ENCODE results near the gene EIF2S3. TPM values are rescaled to one million over a fixed set of nuclear protein-coding genes. Genes with fewer than 3 reads are reported as not detected.

EIF2S3 gene
- total RNA-seq, 1 experiment from 2014 or later, result 350 TPM

DNA sequence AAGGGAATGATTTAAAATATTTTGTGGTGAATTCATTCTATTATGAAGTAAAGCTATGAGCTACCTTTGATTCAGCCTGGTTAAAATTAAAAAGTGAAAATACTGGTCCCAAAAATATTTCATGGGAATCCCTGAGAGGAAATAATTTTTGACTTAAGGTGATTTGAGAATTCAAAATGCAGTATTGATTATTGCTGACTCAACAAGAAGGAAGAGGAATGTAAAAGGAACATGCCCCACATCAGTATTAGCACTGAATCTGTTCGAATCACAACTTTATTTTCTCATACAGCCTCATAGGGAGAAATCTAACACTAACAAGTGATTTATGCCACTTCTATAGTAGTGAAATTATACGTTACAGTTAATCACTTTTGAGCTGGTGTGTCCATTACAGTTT, 27.7 kb downstream of the EIF2S3 start:
- H3K27me3 ChIP-seq, result no peaks in the 10 kb centered on the region
- no peak overlapping the region for H3K4me3 ChIP-seq
- no peak for DNase-seq
- H3K9me3 ChIP-seq (replicated peaks), result no peaks in the 10 kb centered on the region
- 0 out of 2 replicates have a peak, but pooled peaks cover 7% of the 10 kb centered on the region for H3K4me1 ChIP-seq
- no peak overlapping the region for H3K27ac ChIP-seq
- peaks cover 2% of the 10 kb centered on the region; the same call in 1 of the 2 replicates for H3K36me3 ChIP-seq

DNA sequence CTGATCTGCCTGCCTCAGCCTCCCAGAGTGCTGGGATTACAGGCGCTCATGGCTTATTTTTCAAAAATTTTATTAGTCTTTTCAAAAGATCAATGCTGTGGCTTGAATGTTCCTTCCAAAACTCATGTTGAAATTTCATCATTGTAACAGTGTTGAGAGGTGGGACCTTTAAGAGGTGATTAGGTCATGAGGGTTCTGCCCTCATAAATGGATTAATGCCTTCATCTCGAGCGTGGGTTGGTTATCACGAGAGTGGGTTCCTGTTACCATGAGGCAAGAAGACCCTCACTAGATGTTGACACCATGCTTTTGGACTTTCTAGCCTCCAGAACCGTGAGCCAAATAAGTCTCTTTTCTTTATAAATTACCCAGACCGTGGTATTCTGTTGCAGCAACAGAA, 30.3 kb downstream of the EIF2S3 start:
- no peaks in the 10 kb centered on the region for H3K36me3 ChIP-seq
- no peaks in the 10 kb centered on the region for H3K27me3 ChIP-seq
- H3K9me3 ChIP-seq (replicated peaks), result no peaks in the 10 kb centered on the region
- H3K4me1 ChIP-seq, result 0 out of 2 replicates have a peak, but pooled peaks cover 7% of the 10 kb centered on the region
- H3K27ac ChIP-seq, result no peak overlapping the region
- DNase-seq, result no peak
- no peak overlapping the region for H3K4me3 ChIP-seq

DNA sequence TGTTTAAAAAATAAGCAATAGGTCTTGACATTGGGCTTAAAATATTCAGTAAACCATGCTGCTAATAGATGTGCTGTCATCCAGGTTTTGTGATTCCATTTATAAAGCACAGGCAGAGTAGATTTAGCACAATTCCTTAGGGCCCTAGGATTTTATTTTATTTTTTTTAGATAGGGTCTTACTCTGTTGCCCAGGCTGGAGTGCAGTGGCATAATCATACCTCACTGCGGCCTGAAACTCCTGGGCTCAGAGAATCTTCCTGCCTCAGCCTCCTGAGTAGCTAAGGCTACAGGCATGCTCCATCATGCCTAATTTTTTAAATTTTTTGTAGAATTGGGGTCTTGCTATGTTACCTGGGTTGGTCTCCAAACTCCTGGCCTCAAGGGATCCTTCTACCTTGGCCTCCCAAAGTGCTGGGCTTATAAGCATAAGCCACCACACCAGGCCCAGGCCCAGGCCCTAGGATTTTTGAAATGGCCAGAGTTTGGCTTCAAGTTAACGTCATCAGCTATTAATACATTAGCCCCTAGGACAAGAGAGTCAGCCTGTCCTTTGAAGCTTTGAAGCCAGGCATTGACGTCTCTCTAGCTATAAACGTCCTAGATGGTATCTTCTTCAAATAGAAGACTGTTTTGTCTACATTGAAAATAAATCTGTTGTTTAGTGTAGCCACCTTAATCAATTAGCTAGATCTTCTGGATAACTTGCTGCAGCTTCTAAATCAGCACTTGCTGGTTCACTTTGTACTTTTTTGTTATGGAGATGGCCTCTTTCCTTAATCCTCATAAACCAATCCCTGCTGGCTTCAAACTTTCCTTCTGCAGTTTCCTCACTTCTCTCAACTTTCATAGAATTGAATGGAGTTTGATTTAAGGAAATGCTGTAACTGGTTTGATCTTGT, 35.8 kb downstream of the EIF2S3 start:
- Histone ChIP-seq H3K4me1 (no peaks in the 10 kb centered on the region), H3K9me3 (replicated peaks) (no peaks in the 10 kb centered on the region), H3K27me3 (no peaks in the 10 kb centered on the region), H3K36me3 (no peaks in the 10 kb centered on the region), H3K4me3 (no peak overlapping the region), H3K27ac (no peak overlapping the region)
- no peak for DNase-seq

DNA sequence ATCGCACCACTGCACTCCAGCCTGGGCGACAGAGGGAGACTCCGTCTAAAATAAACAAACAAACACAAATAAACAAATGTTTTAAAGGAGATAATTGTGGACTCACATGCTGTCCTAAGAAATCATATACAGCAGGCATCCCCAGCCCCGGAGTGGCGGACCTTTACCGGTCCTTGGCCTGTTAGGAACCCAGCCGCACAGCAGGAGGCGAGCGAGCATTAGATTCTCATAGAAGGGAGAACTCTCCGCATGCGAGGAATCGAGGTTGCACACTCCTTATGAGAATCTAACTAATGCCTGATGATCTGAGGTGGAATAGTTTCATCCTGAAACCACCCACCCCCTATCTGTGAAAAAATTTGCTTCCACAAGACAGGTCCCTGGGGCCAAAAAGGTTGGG, 39.0 kb downstream of the EIF2S3 start:
- H3K4me1 ChIP-seq, result no peaks in the 10 kb centered on the region; the same call in 1 of the 2 replicates

DNA sequence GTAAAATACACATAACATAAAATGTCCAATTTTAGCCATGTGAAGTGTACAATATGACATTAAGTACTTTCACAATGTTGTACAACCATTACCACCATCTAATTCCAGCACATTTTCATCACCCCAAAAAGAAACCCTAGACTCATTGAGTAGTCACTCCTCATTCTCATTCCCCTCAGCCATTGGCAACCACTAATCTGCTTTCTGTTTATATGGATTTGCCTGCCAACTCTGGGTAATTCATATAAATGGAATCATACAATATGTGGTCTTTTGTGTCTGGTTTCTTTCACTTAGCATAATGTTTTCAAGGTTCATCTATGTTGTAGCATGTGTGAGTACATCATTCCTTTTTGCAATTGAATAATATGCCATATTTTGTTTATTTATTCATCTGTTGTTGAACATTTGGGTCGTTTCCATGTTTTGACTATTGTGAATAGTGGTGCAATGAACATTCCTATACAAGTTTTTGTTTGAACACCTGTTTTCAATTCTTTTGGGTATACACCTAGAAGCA, 43.0 kb downstream of the EIF2S3 start:
- Histone ChIP-seq H3K27me3 (no peaks in the 10 kb centered on the region), H3K4me1 (no peaks in the 10 kb centered on the region; the same call in 1 of the 2 replicates), H3K27ac (no peak overlapping the region), H3K4me3 (no peak overlapping the region), H3K36me3 (no peaks in the 10 kb centered on the region), H3K9me3 (replicated peaks) (no peaks in the 10 kb centered on the region)
- DNase-seq, result peak in 1 of 2 experiments; percentile 23

More for the DNA sequence above, 39.0 kb downstream of the EIF2S3 start:
- no peak for DNase-seq
- no peaks in the 10 kb centered on the region for H3K36me3 ChIP-seq
- no peak overlapping the region for H3K4me3 ChIP-seq
- H3K9me3 ChIP-seq (replicated peaks), result no peaks in the 10 kb centered on the region
- H3K27ac ChIP-seq, result no peak overlapping the region
- no peaks in the 10 kb centered on the region for H3K27me3 ChIP-seq

DNA sequence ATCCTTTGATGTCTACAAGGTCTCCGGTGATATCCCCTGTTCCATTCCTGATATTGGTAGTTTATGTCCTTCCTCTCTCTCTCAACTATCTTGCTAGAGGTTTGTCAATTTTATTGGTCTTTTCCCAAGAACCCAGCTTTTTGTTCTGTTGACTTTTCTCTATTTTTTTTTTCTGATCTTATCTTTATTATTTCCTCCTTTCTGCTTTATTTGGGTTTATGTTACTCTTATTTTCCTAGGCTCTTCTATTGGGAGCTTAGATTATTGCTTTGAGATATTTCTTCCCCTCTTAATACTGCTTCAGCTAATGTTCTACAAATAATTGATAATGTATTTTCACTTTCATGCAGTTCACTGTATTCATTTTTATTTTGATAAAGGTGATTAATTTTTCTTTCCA, 44.2 kb downstream of the EIF2S3 start:
- Histone ChIP-seq H3K27me3 (no peaks in the 10 kb centered on the region), H3K27ac (no peak overlapping the region), H3K36me3 (no peaks in the 10 kb centered on the region), H3K9me3 (replicated peaks) (no peaks in the 10 kb centered on the region), H3K4me1 (no peaks in the 10 kb centered on the region; the same call in 1 of the 2 replicates), H3K4me3 (no peak overlapping the region)
- DNase-seq, result no peak

DNA sequence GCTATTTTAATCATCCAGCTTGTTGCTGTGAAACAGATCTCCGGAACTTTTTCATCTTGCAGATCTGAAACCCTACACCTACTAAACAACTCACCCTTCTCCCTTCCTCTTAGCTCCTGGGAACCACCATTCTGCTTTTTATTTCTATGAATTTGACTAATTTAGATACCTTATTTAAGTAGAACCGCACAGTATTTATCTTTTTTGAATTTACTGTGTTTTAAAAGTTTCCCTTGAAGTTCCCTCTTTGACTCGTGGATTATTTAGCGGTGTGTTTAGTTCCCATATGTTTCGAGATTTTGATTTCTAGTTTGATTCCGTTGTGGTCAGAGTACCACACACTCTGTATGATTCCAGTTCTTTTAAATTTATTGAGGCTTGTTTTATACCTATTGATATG, 44.6 kb downstream of the EIF2S3 start:
- DNase-seq, result no peak
- no peak overlapping the region for H3K4me3 ChIP-seq
- H3K9me3 ChIP-seq (replicated peaks), result no peaks in the 10 kb centered on the region
- no peaks in the 10 kb centered on the region for H3K36me3 ChIP-seq
- H3K27me3 ChIP-seq, result no peaks in the 10 kb centered on the region
- H3K4me1 ChIP-seq, result no peaks in the 10 kb centered on the region; the same call in 1 of the 2 replicates
- H3K27ac ChIP-seq, result no peak overlapping the region

DNA sequence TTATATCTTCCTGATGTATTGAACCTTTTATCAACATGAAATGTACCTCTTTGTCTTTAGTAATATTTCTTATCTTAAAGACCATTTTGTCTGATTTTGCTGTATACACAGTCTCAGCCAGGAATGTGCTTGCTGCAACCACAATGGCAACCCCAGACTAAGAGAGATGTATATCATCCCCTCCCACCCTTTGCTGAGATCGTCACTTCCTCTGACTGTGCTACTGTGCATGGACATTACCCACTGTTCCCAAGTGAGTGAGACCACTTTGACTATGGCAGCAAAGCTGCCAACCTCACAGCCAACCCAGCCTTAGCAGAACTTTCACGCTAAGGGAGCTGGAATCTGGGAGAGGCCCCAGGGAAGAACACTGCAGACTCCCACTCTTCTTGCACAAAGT, 46.0 kb downstream of the EIF2S3 start:
- Histone ChIP-seq H3K36me3 (no peaks in the 10 kb centered on the region), H3K9me3 (replicated peaks) (no peaks in the 10 kb centered on the region), H3K4me3 (no peak overlapping the region), H3K27ac (no peak overlapping the region), H3K27me3 (no peaks in the 10 kb centered on the region), H3K4me1 (no peaks in the 10 kb centered on the region; the same call in 1 of the 2 replicates)
- no peak for DNase-seq

DNA sequence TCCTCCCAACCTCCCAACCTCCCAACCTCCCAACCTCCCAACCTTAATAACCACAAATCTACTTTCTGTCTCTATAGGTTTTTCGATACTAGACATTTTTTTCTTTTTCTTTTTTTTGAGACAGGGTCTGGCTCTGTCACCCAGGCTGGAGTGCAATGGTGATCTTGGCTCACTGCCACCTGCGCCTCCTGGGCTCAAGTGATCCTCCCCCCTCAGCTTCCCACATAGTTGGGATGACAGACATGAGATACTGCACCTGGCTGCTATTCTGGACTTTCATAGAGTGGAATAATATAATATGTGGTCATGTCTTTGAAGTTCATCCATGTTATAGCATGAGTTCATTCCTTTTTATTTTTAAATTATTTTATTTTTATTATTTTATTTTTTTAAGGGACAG, 55.3 kb downstream of the EIF2S3 start:
- Histone ChIP-seq H3K4me1 (no peaks in the 10 kb centered on the region), H3K4me3 (no peak overlapping the region), H3K27me3 (no peaks in the 10 kb centered on the region), H3K9me3 (replicated peaks) (no peaks in the 10 kb centered on the region), H3K27ac (no peak overlapping the region), H3K36me3 (no peaks in the 10 kb centered on the region)
- DNase-seq, result peak in 1 of 2 experiments; percentile 22

DNA sequence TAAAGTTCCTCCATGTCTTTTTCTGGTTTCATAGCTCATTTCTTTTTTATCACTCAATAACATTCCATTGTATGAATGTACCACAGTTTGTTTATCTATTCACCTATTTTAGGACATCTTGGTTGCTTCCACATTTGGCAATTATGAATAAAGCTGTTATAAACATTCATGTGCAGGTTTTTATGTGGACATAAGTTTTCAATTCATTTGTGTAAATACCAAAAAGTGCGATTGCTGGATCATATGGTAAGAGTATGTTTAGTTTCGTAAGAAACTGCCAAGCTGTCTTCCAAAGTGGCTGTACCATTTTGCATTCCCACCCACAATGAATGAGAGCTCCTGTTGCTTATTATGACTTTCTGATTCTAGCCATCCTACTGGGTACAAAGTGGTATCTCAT, 58.4 kb downstream of the EIF2S3 start:
- no peaks in the 10 kb centered on the region for H3K9me3 ChIP-seq (replicated peaks)
- H3K27me3 ChIP-seq, result no peaks in the 10 kb centered on the region
- DNase-seq, result no peak
- H3K27ac ChIP-seq, result no peak overlapping the region
- no peaks in the 10 kb centered on the region for H3K36me3 ChIP-seq
- no peak overlapping the region for H3K4me3 ChIP-seq
- no peaks in the 10 kb centered on the region for H3K4me1 ChIP-seq

DNA sequence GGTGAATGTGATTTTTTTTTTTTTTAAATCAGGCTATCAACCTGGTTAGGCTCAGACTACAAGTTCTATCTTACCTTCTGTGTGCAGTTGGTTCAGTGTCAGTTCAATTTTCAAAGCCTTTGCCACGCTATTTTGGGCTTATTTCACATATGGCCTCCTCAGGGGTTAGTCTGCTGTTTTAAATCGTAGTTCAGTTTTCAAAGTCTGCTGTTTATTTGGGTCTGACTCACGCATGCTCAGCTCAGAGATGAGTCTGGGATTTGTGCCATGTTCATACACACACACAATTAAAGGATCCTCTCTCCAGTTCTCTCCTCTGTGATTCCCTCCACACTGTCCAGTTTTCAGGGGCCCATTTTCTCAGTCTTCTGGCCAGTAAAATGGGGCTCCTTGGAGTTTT, 62.5 kb downstream of the EIF2S3 start:
- H3K4me3 ChIP-seq, result no peak overlapping the region
- H3K4me1 ChIP-seq, result no peaks in the 10 kb centered on the region
- H3K36me3 ChIP-seq, result no peaks in the 10 kb centered on the region
- no peak overlapping the region for H3K27ac ChIP-seq
- DNase-seq, result no peak
- no peaks in the 10 kb centered on the region for H3K27me3 ChIP-seq
- H3K9me3 ChIP-seq (replicated peaks), result no peaks in the 10 kb centered on the region

DNA sequence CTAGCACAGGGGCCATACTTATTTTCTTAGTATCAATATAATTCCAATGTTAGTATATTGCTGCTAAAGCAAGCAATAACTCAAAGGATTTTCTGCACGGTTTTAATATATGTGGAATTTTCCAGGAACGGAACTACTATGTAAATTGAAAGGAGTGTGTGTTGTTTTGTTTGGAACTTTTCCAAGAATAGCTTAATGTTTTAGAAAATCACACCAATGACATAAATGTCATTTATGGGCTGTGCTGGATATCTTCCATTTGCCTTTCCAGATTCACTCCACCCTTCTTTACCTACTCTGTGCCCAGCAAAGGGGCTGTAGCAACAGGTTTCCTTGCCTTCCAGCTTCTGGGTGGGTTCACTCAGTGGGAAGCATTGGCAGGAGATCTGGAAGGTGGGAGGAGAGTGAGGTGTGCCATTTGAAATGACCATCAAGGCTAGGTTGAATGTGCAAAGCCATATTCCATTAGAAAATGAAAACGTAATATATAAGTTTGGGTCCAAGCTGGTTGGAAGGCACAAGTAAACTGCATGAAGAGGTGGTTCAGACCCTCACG, 69.6 kb downstream of the EIF2S3 start:
- H3K27ac ChIP-seq, result no peak overlapping the region
- no peaks in the 10 kb centered on the region for H3K36me3 ChIP-seq
- H3K9me3 ChIP-seq (replicated peaks), result no peaks in the 10 kb centered on the region
- DNase-seq, result peak in 1 of 2 experiments; percentile 3
- H3K4me3 ChIP-seq, result no peak overlapping the region
- no peaks in the 10 kb centered on the region for H3K4me1 ChIP-seq
- no peaks in the 10 kb centered on the region for H3K27me3 ChIP-seq

DNA sequence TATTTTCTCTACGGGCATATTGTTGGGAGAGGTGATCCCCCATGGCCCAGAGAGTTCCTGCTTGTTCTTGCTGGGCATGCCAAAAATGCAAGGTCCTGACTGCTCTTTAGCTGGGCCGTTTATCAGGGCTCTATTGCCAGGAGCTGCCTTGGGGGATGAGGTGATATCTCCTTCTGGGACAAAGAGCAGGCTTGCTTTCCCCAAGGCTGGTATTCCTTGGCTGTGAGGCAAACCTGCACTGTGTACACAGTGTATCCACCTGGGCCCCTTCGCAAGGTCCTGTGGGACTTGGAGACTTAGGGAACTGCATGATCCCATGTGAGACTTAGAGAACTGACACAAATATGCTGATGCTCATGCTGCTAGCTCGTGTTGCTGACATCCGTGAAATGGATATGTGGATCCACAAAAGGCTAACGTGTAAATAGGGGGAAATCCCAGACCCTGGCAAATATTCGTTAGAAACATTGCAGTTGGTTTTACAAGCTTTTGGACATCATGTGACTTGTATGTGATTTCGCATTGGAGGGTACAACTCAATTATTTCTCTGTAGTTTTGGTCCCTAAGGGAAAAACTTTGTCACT, 70.4 kb downstream of the EIF2S3 start:
- no peak overlapping the region for H3K27ac ChIP-seq
- no peak for DNase-seq
- no peaks in the 10 kb centered on the region for H3K4me1 ChIP-seq
- H3K27me3 ChIP-seq, result no peaks in the 10 kb centered on the region
- no peak overlapping the region for H3K4me3 ChIP-seq
- H3K36me3 ChIP-seq, result no peaks in the 10 kb centered on the region
- H3K9me3 ChIP-seq (replicated peaks), result no peaks in the 10 kb centered on the region

Measured in SJCRH30 (cell line).